B cell (primary cell): ENCODE data around the gene MFSD11. TPM values are rescaled to one million over a fixed set of nuclear protein-coding genes. Genes with fewer than 3 reads are reported as not detected.

Experiments
- ATAC-seq: fragments of 200-7000 bp; cut with Tn5 transposase; one replicate; pipeline ENCODE4 v1.10.0; 2021; ENCODE audit warnings: low read depth, mild to moderate bottlenecking, moderate number of reproducible peaks, moderate library complexity
- CTCF ChIA-PET: fragments of 350-600 bp; sonication (Branson Sonifier 250); formaldehyde crosslinking; loops from one replicate; lab custom pipeline; 2021; ENCODE audit warnings: antibody characterized with exemption, inconsistent platforms; lab: Charles Lee
- POLR2A ChIA-PET: fragments of 350-600 bp; sonication (Branson Sonifier 250); formaldehyde crosslinking; loops from one replicate; lab custom pipeline; 2021; ENCODE audit warnings: antibody characterized with exemption; lab: Charles Lee
- DNase-seq: peaks from one replicate; pipeline ENCODE4 v3.0.0; 2013
- H2AFZ ChIP-seq: 2 replicates; pipeline ENCODE4 v1.6.1; 2012; ENCODE audit warnings: mild to moderate bottlenecking, low read depth, low read length; ENCODE audit not compliant: insufficient read depth, poor library complexity, severe bottlenecking
- H3K27ac ChIP-seq, 2 donors: 1 replicate in 1 of 2; 2 replicates in 1 of 2; pipeline ENCODE4 v1.5.1; 2012 to 2013; ENCODE audit warnings: low read length in 2 of 2, mild to moderate bottlenecking in 2 of 2, moderate library complexity in 1 of 2
- H3K27me3 ChIP-seq, 4 experiments: fragments of 200-600 bp in 1 of 4; sonication (generic) in 1 of 4; replicated peaks in 1 of 4; 1 replicate in 2 of 4; 2 replicates in 2 of 4; pipeline versions ENCODE4 v1.6.1 to v1.7.0; 2013 to 2016; ENCODE audit warnings: low read length in 3 of 4, mild to moderate bottlenecking in 2 of 4, mixed read lengths in 1 of 4, moderate library complexity in 1 of 4; ENCODE audit not compliant: insufficient read depth in 4 of 4, control insufficient read depth in 3 of 4; ENCODE audit errors: control extremely low read depth in 1 of 4
- H3K36me3 ChIP-seq, 2 experiments: replicated peaks in 1 of 2; 1 replicate in 1 of 2; 2 replicates in 1 of 2; pipeline versions ENCODE4 v1.6.1 to v1.7.1; 2013; ENCODE audit warnings: low read length in 1 of 2; ENCODE audit not compliant: insufficient read depth in 2 of 2, control insufficient read depth in 1 of 2; ENCODE audit errors: control extremely low read depth in 1 of 2, extremely low read depth in 1 of 2
- H3K4me1 ChIP-seq, 2 donors: fragments of 200-600 bp in 1 of 2; sonication (generic) in 1 of 2; 1 replicate in 1 of 2; 2 replicates in 1 of 2; pipeline versions ENCODE4 v1.5.1 to v1.6.1; 2013 to 2017; ENCODE audit warnings: low read length in 2 of 2; ENCODE audit not compliant: control insufficient read depth in 2 of 2, insufficient read depth in 2 of 2
- H3K4me2 ChIP-seq: replicated peaks from 2 replicates; pipeline ENCODE3; 2012; ENCODE audit warnings: mild to moderate bottlenecking, low read depth, low read length; ENCODE audit not compliant: poor library complexity, severe bottlenecking
- H3K4me3 ChIP-seq, 5 experiments: fragments of 200-600 bp in 1 of 5; sonication (generic) in 1 of 5; 1 replicate in 3 of 5; 2 replicates in 2 of 5; pipeline versions ENCODE4 v1.5.1 to v1.7.0; 2011 to 2016; ENCODE audit warnings: low read length in 4 of 5, mild to moderate bottlenecking in 4 of 5, low read depth in 2 of 5, control low read depth in 1 of 5, moderate library complexity in 1 of 5; ENCODE audit not compliant: insufficient read depth in 1 of 5; ENCODE audit errors: control extremely low read depth in 1 of 5, extremely low read depth in 1 of 5
- H3K79me2 ChIP-seq: fragments of 200-600 bp; sonication (generic); one replicate; pipeline ENCODE4 v1.6.0; 2016; ENCODE audit warnings: low read length; ENCODE audit not compliant: control insufficient read depth, insufficient read depth
- H3K9ac ChIP-seq: fragments of 200-600 bp; sonication (generic); 2 replicates; pipeline ENCODE4 v1.6.1; 2017; ENCODE audit warnings: mild to moderate bottlenecking, low read length, moderate library complexity
- H3K9me3 ChIP-seq, 3 donors: one replicate each; pipeline versions ENCODE4 v1.6.1 to v1.7.1; 2013; ENCODE audit warnings: low read length in 2 of 3; ENCODE audit not compliant: control insufficient read depth in 2 of 3, insufficient read depth in 1 of 3; ENCODE audit errors: control extremely low read depth in 1 of 3
- H4K20me1 ChIP-seq: 2 replicates; pipeline ENCODE4 v1.6.0; 2012; ENCODE audit warnings: mild to moderate bottlenecking, low read length; ENCODE audit not compliant: insufficient read depth, control insufficient read depth, poor library complexity, severe bottlenecking
- H3K27ac Mint-ChIP-seq: one replicate; pipeline ENCODE4 v1.8.0; 2021; ENCODE audit warnings: mixed read lengths
- H3K27me3 Mint-ChIP-seq: one replicate; pipeline ENCODE4 v1.8.0; 2021; ENCODE audit warnings: mixed read lengths
- H3K4me1 Mint-ChIP-seq: one replicate; pipeline ENCODE4 v1.8.0; 2021; ENCODE audit warnings: mixed read lengths
- H3K4me3 Mint-ChIP-seq: one replicate; pipeline ENCODE4 v1.8.0; 2021; ENCODE audit warnings: mixed read lengths
- H3K9me3 Mint-ChIP-seq: one replicate; pipeline ENCODE4 v1.8.0; 2022; ENCODE audit warnings: mixed read lengths; ENCODE audit not compliant: insufficient read depth
- CTCF ChIP-seq: fragments of 200-600 bp; IDR thresholded peaks from one replicate; pipeline ENCODE4 v1.8.0; 2022; ENCODE audit warnings: antibody characterized with exemption, mild to moderate bottlenecking
- EZH2 ChIP-seq: IDR thresholded peaks from 2 replicates; pipeline ENCODE4 v1.6.1; 2012; ENCODE audit warnings: borderline replicate concordance, low read depth, mild to moderate bottlenecking, moderate library complexity, low read length; ENCODE audit not compliant: insufficient read depth, poor library complexity, severe bottlenecking
- WGBS: methylation state at CpG from one replicate; pipeline ENCODE4 v1.1.5; 2013; ENCODE audit warnings: missing lambda C conversion rate; ENCODE audit not compliant: insufficient coverage; 5-methylcytosine and 5-hydroxymethylcytosine counted together
- intact Hi-C: fragments of 100-400 bp; cut with micrococcal nuclease; formaldehyde crosslinking; loops from one replicate; pipeline ENCODE4 v1.10.0; 2022
- polyA plus RNA-seq: library from polyadenylated mRNA; depleted of rRNA; stranded (reverse); fragments of >200 nt; gene quantifications from 2 replicates; pipeline ENCODE4 v1.2.3, GENCODE V29; 2012
- total RNA-seq, 2 donors: library from RNA; stranded (reverse); fragments of 120-200 nt in 1 of 2; gene quantifications; 1 replicate in 1 of 2; 2 replicates in 1 of 2; pipeline versions ENCODE4 v1.2.3 to v1.2.4, GENCODE V29; 2013 to 2022

The MFSD11 gene
- total and polyA plus RNA-seq, 2 donors (not counting 1 experiment from before 2014, with no cell fraction given), result 24.5 to 36.4 TPM

- ChIA-PET POLR2A (interaction anchor here (0.7 to 5.6 kb wide), 2 partner anchors 11 to 55 kb away, joined by 4 to 75 read pairs; partner anchors contain the start of genes MFSD11 and SRSF2), CTCF (interaction anchor here (1.0 to 6.3 kb wide), 5 partner anchors 10 to 362 kb away, joined by 3 to 56 read pairs (median 5); partner anchors contain the start of genes MFSD11 and SRSF2)
- peak; percentile 83 for ATAC-seq
- H2AFZ ChIP-seq, result peak within 1 kb of the TSS; percentile 77
- H3K4me2 ChIP-seq, result peak within 1 kb of the TSS; percentile 95
- peaks cover 30 to 52% of the 10 kb centered on the region in 2 donors for H3K4me1 ChIP-seq
- H3K79me2 ChIP-seq, result peaks cover 75% of the 10 kb centered on the region
- no peak for DNase-seq
- no peaks in the 10 kb centered on the region for H3K9me3 ChIP-seq
- Mint-ChIP-seq H3K4me3 (peak within 1 kb of the TSS; percentile 99), H3K4me1 (peaks cover 50% of the 10 kb centered on the region), H3K27ac (peak within 1 kb of the TSS; percentile 99), H3K27me3 (no peaks in the 10 kb centered on the region), H3K9me3 (no peaks in the 10 kb centered on the region)
- WGBS, result under 1% methylated on average over 60 of the region's 60 CpGs
- no peak for TF ChIP-seq EZH2
- TF ChIP-seq CTCF, result no peak
- H4K20me1 ChIP-seq, result peaks cover 39% of the 10 kb centered on the region
- peak within 1 kb of the TSS; percentile 99 for H3K9ac ChIP-seq
- peak within 1 kb of the TSS; percentile 67 to 92 (median 84) for H3K4me3 ChIP-seq
- H3K27me3 ChIP-seq, result no peaks in the 10 kb centered on the region
- peaks cover 0 to 39% of the 10 kb centered on the region in 2 experiments for H3K36me3 ChIP-seq
- H3K27ac ChIP-seq, result peak within 1 kb of the TSS; percentile 98 to 99
- intact Hi-C loops, result loop anchor here (1.0 to 5.0 kb wide), 7 partner anchors 11 to 942 kb away; partner anchors contain the start of genes MXRA7, SRSF2, UBE2O and UNK
Observed at GRCh38 chr17:76726231-76726775, 11.6 kb upstream of the MFSD11 start, which contains the start of gene JMJD6. JMJD6 (minus strand) TSS chr17:76726606; CDS start chr17:76726475, 131 bp downstream.
